SW 1271 (cell line): ENCODE results near the gene GRIA3.
"Not testable (repeated sequence)": the region's sequence is repeated elsewhere in the genome, so short reads cannot be mapped to it uniquely, and the experiment has no call there.

ENCODE experiments used
- DNase-seq, 2 experiments: peaks; one replicate each; lab custom pipeline; 2025; lab: John Stamatoyannopoulos, UW

The GRIA3 gene

DNA sequence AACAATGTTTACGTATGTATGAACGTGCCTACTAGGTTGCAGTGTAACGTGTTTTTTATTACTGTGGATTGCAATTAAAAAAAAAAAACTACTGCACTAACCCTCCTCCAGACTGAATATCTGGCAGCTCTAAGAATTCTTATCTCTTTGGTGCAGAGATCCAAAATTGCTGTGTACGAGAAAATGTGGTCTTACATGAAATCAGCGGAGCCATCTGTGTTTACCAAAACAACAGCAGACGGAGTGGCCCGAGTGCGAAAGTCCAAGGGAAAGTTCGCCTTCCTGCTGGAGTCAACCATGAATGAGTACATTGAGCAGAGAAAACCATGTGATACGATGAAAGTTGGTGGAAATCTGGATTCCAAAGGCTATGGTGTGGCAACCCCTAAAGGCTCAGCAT, 280.6 kb downstream of the GRIA3 start:
- DNase-seq: no peak

DNA sequence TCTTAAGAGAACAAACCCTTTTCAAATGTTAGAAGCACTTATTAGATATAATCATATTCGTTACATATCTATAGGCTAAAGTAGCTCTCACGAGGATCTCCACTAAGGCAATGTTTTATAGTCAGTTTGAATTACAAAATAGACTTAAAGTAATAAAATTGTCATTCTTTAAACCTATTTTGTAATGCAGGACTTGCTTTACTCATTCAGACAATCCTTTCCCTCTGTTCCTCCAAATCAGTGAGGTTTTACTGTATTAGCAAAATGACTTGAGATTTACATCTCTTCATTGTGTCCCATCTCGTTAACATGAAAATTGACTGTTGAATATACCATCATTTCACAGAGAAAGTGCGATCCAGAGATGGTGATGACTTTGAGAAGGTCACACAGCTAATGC, 284.4 kb downstream of the GRIA3 start:
- DNase-seq: no peak

DNA sequence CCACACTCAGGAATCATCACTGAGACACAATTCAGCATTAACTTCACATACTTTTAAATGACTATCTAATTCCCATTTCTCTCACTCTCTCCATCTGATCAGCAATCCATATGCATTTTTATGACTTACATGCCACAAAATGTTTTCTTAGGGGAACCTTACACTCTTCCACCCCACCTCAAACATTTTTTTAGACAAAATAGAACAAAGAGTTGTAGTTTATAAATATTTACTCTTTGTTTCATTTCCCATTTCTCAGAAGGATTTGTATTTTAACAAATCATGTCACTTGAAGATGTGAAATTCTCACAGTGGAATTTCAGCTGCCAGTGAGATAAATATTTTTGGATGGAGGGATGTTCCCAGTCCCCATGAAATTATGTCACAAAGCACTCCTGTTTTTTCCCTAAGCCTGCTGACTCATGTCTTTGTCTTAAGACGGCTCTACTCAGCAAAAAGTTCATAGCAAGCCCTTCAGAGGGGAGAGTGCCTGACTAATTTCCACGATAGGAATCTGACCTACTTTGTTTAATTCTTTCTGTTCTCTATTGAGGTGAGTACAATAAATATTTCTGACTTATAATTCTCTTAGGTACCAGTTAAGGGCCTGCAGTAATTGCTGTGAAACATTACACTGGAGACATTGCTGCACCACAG, 291.1 kb downstream of the GRIA3 start:
- DNase-seq: no peak

DNA sequence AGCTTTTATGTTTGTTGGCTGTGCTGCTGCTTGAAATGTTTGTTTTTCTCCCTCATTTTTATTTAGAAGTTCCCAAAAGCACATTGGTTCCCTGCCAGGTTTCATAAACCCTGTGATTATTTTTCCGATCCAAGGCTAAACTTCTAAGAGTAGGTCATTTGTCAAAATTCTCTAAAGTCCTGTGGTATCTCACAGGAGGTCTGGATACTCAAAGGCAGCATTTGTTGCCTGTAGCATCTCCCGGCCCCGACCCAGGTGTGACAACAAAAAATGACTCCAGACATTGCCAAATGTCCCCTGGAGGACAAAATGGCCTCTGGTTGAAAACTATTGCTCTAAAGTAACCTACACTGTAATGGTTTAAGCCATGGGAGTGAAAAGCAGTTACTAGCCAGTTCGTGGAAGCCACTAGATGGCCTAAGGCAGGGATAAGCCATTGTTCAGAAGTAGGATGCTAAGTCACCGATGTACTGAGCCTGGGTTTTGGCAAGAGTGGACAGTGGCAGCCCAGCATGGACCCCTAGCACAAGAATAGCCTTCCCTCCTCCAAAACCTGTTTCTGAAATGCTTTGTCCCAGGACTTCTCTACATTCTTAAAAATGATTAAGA, 292.6 kb downstream of the GRIA3 start:
- no peak for DNase-seq

DNA sequence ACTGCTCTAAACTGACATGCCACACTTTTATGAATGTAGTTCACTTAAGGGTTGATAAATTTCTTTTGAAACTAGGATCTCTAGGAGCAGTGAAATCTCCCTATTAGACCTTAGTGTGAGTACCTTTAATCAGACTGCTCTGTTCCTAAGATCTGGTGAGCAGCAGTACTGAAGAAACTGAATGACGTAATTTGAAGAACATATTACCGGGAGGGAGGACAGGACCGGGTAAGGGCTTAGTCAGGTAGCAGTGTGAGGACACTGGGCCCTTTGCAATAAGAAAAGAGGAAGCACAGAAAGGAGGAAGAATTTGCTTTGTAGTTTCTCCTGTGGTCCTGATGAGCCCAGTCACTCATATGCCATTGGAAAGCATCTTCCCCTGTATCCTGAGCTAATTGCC, 293.6 kb downstream of the GRIA3 start:
- DNase-seq: no peak

DNA sequence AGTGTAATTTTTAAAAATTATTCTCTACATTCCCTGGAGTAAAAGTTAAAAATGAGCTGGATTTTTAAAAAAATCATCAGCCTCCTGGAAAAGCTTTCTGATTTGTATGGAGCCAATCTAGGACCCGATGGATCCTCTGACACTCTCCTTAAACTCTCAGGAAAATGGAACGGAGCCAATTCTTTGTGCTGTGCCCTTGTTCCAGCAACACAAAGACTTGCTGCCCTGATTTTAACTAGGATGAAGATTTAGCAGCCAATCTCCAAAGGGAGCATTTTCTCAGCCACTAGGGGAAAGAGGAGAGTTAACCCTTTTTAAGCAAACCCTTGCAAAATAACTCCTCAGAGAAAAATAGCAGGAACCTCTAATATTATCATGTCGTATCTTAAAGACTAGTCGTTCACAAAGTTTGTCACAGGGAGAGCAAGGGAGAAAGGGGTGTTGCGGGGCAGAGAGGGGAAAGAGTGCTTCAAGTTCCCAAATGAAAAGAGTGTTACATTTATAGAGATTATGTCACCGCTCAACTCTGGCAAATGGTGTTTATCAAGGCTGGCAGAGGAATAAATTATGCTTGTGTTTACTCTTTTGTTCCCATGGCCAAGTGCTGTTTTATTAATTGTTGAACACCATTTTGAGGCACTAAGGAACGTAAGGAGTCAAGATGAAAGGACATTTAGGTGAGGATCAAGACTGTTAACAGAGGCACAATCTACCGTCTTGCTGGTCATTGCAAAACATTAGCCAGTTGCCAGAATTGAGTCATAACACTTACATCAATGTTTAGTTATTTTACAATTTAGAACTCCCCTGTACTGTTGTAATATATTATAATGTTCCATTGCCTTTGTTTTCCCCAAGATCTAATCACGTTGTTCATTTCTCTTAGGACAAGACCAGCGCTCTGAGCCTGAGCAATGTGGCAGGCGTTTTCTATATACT, 298.1 kb downstream of the GRIA3 start:
- no peak for DNase-seq

DNA sequence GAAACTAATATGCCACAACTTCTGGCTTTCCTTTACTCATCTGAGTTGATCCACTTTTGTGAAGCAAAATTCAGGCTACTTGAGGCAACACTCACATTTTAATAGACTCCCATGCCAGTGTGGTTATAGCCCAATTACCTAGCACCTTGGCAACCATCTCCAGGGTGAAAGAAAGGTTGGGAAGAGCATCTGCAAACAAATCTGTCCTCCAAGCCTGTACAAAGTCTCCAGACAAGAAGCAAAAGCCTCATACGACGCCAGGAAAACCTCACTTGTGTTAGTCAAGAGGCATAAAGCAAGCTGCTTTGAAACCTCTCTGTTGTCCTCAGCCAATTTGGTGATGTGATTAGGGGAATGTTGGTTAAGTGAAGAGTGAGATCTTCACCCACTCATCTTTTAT, 302.2 kb downstream of the GRIA3 start:
- DNase-seq: no peak

DNA sequence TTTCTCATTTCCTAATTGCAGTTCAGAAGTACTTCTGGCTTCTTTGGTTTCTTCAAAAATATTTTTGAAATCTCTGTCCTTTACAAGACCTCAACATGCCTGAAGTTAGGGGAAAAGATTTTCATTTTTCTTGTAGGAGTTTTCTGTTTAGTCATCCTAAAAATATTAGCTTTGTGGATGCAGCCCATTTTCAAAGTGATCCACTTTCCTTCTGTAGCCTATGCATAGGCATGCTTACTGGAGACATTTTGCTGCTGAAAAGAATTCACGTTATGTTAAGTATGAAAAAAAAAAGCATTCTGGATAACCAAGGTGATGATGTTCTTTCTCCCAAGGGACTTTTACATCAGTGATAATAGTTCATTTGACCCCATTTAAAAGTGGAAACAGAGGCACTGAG, 303.2 kb downstream of the GRIA3 start:
- no peak for DNase-seq

DNA sequence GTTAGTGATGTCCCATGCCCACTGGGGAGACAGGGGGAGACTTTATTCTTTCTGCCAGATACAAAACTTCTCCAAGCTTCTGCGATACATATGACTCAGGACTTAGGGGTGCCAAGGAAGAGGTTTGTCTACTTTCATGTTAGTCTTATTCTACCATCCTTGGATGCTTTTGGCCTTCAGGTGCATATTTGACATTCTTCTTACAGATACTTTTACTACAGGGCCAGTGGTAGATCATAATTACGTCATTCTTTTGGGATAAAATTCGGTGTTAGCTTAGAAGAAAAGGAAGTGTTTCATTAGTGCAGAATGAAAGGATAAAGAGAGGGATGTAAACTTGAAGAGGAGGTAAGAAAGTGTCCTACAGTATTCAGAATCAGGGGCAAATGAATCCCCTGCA, 303.6 kb downstream of the GRIA3 start:
- DNase-seq: no peak

DNA sequence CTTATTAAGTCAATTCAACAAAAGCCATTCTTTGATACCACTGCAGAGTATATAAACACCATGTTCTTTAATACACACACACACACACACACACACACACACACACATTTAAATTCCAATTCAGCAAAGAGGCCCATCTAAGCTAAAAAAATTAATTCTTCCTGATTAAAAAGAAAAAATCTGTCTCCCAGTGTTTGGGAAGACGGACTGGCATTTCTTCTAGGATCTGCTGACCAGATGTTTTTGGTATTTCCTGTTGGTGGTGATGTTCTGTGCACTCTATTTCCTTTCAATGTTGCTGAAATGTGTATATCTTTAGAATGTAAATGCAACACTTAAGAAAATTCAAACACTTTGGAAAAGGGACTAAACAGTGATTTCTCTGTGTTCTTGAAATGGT, 304.9 kb downstream of the GRIA3 start:
- no peak for DNase-seq

DNA sequence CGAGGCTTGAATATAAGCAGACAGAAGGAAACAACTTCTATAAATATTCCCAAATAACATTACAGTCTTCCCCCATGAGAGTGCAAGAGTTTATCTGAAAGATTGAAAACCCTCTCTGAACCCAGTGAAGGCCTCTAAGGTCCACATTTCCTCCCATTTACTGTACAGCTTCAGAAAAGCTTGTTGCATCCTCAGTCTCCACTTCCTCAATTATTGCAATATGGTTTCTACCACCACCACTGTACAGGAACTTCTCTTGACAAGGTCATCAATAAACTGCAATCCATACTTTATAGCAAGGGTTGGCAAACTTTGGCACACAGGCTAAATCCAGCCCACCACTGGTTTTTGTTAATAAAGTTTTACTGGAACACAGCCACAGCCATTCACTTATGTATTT, 309.8 kb downstream of the GRIA3 start:
- DNase-seq: no peak

DNA sequence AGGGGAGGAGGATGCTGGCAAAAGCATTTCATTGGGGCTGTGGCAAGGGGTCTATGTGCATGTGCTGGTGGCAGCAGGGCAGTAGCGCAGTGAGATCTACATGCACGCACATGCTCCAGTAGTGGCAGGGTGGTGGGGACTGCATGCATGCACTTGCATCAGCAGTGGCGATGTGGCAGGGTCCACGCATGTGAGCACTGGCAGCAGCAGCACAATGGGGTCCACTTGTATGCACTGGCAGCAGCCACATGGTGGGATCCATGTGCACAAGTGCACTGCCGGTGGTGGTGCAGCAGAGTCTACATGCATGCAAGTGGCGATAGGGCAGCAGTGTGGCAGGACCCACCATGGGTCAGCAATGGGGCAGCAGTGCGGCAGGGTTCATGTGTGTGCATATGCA, 315.7 kb downstream of the GRIA3 start:
- DNase-seq: no peak

DNA sequence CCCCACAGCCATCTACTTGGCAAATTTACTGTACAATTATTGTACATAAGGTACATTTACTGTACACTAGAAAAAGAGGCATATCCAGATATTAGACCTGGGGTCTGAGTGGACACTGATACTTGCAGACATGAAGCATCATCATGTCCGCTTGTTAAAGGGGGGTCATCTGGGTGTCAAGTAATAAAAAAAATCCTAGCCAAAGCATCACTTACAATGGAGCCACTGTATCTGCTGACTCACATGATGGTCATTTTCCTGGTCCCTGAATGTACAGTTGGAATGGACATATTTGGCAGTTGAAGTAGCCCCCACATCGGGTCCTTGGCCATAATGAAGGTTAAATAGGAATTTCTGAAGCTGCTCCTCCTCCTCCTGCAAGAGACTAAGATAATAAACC, 320.0 kb downstream of the GRIA3 start:
- DNase-seq: no peak

DNA sequence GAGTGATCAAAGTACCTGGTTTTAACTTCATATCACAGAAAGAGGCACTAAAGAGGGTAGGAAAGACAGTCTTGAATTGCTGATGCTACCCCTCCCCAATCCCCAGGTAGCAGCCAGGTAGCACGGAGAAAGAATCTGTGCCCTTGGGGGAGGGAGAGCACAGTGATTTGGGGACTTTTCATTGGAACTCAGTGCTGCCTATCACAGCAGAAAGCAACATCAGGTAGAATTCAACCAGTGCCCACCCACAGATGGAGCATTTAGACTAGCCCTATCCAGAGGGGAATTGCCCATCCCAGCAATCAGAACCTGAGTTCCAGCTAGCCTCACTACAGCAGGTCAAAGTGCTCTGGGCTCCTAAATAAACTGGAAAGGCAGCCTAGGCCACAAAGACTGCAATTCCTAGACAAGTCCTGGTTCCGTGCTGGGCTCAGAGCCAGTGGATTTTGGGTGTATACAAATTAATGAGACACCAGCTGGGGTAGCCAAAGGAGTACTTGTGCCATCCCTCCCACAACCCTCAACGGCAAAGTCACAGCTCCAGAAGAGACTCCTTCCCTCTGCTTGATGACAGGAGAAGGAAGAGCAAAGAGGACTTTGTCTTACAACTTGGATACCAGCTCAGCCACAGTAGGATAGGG, 320.7 kb downstream of the GRIA3 start:
- no peak for DNase-seq

DNA sequence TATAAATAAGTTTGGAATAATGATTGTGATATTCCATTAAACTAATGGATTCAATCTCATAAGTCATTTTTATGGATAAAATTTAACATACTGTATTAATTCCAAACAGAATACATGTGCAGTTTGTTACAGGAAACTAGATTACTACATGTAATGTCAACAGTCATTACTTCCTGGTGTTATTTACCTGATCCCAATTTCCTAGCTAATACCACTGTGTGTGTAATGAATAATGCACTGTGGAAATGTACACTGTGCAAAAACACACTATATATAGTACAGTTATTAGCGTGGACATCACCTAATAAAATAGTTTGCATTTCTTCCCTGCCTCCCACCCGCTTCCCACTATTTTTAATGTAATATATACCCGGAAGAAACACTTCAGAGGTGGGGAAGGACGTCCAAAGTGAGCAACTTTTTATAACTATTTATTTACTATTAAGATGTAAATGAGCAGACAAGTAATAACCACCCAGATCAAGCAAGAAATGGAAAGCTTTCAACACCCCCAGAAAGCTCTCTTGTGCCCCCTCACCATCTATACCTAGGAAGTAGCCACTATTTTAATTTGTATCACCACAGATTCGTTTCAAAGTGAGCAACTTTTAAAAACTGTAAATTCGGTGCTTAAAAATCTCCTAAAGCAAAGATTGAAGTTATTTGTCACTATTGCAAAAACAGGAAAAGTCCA, 329.7 kb downstream of the GRIA3 start:
- no peak for DNase-seq

DNA sequence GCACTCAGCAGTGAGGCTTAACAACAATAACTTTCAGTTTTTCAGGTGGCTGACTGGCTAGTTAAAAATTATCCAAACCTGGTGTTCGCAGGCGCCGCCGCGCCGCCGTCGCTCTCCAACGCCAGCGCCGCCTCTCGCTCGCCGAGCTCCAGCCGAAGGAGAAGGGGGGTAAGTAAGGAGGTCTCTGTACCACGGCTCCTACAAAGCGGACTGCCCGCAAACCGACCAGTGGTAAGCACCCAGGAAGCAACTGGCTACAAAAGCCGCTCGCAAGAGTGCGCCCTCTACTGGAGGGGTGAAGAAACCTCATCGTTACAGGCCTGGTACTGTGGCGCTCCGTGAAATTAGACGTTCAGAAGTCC, 330.2 kb downstream of the GRIA3 start:
- not testable (repeated sequence) for DNase-seq

DNA sequence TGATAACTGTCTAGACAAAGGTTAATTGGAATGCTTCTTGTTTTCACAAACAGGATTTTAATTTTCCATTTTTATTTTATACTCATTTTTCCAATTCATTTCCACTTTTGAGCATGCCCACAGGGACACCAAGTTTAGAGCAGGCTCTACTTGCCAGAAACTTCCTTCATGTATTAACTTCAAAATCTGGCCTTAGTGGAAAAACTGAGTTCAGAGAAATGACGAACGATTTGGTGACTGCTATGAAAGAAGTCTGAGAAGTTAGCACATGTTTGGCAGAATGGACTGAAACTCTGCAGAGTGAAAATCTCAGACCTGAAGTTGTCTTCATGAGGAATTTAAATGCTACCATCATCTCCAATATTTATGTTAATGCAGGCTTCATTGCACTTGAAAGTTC, 334.7 kb downstream of the GRIA3 start:
- DNase-seq: no peak

DNA sequence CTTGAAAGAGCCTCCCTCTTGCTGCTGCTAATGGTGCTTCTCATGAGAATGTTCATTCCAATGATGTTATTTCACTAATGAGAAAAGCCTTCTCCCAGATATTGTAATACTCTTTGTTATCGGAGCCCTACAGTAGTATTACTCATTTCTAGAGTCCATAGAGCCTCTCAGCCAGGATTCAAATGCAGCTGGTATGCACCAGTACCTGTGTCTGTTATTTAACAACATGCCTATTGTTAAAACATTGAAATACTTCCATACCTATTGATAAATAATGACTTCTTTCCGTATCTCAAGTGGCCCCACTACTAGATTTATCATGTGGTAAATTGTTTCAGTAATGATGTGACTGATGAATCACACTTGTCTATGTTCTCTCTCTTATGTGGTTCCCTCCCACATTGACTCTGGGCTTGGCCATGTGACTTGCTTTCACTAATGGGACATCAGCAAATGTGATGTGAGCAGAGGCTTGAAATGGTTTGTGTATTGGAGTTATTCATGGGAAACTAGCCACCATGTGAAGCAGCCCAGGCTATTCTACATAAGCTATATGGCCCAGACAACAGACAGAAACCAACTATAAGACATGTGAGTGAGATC, 341.1 kb downstream of the GRIA3 start:
- no peak for DNase-seq

DNA sequence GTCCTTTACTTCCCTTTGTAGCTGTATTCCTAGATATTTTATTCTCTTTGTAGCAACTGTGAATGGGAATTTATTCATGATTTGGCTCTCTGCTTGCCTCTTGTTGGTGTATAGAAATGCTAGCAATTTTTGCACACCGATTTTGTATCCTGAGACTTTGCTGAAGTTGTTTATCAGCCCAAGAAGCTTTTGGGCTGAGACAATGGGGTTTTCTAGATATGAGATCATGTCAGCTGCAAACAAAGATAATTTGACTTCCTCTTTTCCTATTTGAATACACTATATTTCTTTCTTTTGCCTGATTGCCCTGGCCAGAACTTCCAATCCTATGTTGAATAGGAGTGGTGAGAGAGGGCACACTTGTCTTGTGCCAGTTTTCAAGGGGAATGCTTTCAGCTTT, 346.6 kb downstream of the GRIA3 start:
- DNase-seq: not testable (repeated sequence)
